ENCODE results near the gene POM121C. TPM values are rescaled to one million over a fixed set of nuclear protein-coding genes. Genes with fewer than 3 reads are reported as not detected.
"Not testable (repeated sequence)": the region's sequence is repeated elsewhere in the genome, so short reads cannot be mapped to it uniquely, and the experiment has no call there.

Gene POM121C
- 10 to 100 TPM; 19.7 to 33.8 (median 25.7) TPM for total RNA-seq

DNA sequence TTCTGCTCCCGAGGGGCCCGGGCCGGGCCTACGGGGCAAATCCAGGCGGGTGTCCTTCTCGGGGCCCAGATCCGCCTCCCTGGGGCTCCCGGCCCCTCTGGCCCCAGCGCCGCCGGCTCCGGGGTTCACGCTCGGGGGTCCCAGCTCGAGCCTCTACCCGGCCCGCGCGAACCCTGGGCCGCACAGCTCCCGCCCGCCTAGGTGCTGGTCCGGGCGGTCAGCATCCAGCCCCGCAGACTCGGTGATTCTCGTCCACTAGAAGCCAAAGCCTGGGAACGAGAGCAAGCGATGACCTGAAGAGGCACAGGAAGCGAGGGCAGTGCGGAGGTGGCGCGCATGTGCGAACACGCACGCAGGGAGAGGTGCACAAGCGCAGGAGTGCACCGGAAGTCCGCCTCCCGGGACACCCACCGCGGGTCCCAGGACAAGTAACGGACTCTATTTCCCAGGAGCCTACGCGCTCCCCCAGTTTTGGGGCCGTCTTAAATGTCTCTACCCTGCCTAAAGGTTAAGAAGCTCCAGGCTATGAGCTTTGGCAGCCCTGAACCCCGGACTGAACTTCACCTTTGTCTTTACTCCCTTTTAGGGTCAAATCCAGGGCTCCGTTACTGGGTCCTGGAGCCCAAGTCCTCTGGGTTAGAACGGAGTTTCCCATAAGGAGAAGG is at the start of gene POM121C:
Gene POM121C, minus strand, starts transcription at position 321 of the 665 bp plus-strand sequence. CDS start 44,803 bp downstream, outside the sequence.
- peak within 1 kb of the TSS; percentile 83 for H3K4me3 ChIP-seq (ENCODE audit: low read depth, poor library complexity, severe bottlenecking)
- intact Hi-C loops (cut with DNase I; ENCODE audit: low total_unique reads), result not testable (repeated sequence)
- 0 to 1% methylated on average over 12 to 43 of the region's 49 CpGs for WGBS, 2 donors
- peak; percentile 89 to 98 for DNase-seq (ENCODE audit: low spot score in 2 of 2)

DNA sequence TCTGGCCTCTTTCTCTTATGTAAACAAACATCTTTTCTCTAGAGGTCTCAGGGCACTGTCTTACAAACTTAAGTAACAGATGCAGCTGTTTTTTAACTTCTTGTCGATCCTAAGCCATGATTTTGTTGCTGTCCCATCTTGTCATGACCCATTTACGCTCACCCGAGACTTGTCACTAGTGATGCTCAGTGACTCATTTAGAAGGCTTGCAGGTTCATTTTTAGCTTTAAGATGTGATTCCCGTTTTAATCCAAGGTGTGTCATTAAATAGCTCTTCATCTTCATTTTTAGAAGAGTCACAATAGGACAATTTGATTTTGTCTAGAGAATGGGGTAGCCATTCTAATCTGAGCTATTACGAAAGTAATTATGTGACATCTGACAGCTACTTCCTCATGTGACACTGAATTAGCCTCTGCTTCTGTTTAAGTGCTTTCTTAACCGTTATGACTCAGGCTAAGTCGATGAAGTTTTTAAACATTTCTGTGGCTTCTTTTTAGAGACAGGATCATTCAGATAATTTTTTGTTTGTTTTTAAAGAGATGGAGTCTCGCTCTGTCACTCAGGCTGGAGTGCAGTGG is 48.7 kb upstream of the POM121C start:
- intact Hi-C loops (cut with DNase I; ENCODE audit: low total_unique reads), result no loop called here
- no peak overlapping the region for H3K4me3 ChIP-seq (ENCODE audit: low read depth, poor library complexity, severe bottlenecking)
- TF ChIP-seq POLR2A (IDR thresholded peaks at IDR 0.05), result no peak
- TF ChIP-seq, protein P1, sequence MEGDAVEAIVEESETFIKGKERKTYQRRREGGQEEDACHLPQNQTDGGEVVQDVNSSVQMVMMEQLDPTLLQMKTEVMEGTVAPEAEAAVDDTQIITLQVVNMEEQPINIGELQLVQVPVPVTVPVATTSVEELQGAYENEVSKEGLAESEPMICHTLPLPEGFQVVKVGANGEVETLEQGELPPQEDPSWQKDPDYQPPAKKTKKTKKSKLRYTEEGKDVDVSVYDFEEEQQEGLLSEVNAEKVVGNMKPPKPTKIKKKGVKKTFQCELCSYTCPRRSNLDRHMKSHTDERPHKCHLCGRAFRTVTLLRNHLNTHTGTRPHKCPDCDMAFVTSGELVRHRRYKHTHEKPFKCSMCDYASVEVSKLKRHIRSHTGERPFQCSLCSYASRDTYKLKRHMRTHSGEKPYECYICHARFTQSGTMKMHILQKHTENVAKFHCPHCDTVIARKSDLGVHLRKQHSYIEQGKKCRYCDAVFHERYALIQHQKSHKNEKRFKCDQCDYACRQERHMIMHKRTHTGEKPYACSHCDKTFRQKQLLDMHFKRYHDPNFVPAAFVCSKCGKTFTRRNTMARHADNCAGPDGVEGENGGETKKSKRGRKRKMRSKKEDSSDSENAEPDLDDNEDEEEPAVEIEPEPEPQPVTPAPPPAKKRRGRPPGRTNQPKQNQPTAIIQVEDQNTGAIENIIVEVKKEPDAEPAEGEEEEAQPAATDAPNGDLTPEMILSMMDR (IDR thresholded peaks at IDR 0.05), result no peak
- peak in 1 of 2 donors; percentile 8 for DNase-seq (ENCODE audit: low spot score in 2 of 2)
- WGBS, 2 donors, result 71 to 74% methylated on average over 8 of the region's 8 CpGs

DNA sequence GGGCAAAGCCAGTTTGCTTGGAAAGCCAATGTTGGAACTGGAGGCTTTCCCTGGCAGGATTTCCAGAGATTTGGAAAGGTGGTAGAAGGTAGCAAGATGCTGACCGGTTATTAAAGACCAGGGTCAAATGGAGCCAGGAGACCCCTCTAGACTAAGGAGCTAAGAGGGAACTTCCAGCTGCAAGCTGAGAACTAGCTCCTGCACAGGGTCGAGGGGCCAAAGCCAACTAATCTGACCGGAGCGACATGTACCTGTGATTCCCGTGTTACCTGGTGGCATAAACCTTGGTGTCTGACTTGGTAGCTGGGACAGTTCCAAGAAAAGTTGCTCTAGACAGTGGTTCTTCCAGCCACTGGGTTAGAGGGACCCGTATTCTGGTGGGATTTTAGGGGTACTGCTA is 47.8 kb upstream of the POM121C start:
- no peak for TF ChIP-seq POLR2A (IDR thresholded peaks at IDR 0.05)
- TF ChIP-seq, protein P1 (IDR thresholded peaks at IDR 0.05), result no peak
- 88 to 90% methylated on average over 6 of the region's 6 CpGs for WGBS, 2 donors
- intact Hi-C loops (cut with DNase I; ENCODE audit: low total_unique reads), result no loop called here
- no peak overlapping the region for H3K4me3 ChIP-seq (ENCODE audit: low read depth, poor library complexity, severe bottlenecking)
- DNase-seq (ENCODE audit: low spot score in 2 of 2), result peak; percentile 2 to 54

DNA sequence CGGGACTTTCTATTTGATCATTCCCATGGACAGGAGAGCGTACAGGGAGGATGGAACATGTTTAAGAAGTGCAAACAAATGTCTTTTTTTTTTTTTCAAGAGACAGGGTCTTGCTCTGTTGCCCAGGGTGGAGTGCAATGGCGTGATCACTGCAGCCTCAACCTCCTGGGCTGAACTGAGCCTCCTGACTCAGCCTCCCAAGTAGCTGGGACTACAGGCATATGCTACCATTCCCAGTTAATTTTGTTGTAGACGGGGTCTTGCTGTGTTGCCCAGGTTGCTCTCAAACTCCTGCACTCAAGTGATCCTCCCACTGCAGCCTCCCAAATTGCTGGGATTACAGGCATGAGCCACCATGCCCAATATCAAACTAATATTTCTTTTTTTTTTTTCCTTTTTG is 46.5 kb upstream of the POM121C start:
- DNase-seq (ENCODE audit: low spot score in 2 of 2), result peak in 1 of 2 donors; percentile 6
- no peak for TF ChIP-seq POLR2A (IDR thresholded peaks at IDR 0.05)
- TF ChIP-seq, protein P1 (IDR thresholded peaks at IDR 0.05), result no peak
- intact Hi-C loops (cut with DNase I; ENCODE audit: low total_unique reads), result no loop called here
- no peak overlapping the region for H3K4me3 ChIP-seq (ENCODE audit: low read depth, poor library complexity, severe bottlenecking)
- WGBS, 2 donors, result 96 to 99% methylated on average over 4 of the region's 4 CpGs

GRCh38 chr7:75531359-75531821 is 45.3 kb upstream of the POM121C start:
- DNase-seq (ENCODE audit: low spot score in 2 of 2), result peak in 1 of 2 donors; percentile 61
- intact Hi-C loops (cut with DNase I; ENCODE audit: low total_unique reads), result no loop called here
- H3K4me3 ChIP-seq (ENCODE audit: low read depth, poor library complexity, severe bottlenecking), result no peak overlapping the region
- no peak for TF ChIP-seq POLR2A (IDR thresholded peaks at IDR 0.05)
- TF ChIP-seq, protein P1 (IDR thresholded peaks at IDR 0.05), result no peak
- WGBS, 2 donors, result 54 to 55% methylated on average over 6 of the region's 6 CpGs

DNA sequence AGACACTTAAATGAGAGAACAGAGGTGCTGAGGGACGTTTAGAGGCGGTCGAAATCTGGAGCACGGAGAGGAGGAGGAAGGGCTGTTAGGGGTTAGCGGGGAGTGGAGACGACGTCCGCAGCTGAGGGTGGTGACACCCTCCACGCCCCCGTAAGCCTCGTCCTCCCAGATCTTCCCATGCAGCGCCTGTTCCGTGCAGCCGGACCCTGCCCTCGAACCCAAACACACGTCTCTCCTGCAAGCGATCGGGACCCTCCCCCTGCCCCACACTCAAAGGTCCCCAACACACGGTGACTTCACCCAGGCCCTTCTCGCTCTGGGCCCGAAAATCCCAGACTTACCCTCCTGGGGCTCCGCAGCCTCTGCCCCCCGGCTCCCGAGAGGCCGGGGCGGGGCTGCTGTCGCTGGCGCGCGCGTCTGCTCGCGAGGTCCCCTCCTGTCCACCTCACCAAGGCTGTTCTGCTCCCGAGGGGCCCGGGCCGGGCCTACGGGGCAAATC is 41.2 kb upstream of the POM121C start:
- WGBS, 2 donors, result 0% methylated on average over 28 to 34 of the region's 37 CpGs
- DNase-seq (ENCODE audit: low spot score in 2 of 2), result peak in 1 of 2 donors; percentile 80
- intact Hi-C loops (cut with DNase I; ENCODE audit: low total_unique reads), result not testable (repeated sequence)
- H3K4me3 ChIP-seq (ENCODE audit: low read depth, poor library complexity, severe bottlenecking), result peak overlapping the region; percentile 76

DNA sequence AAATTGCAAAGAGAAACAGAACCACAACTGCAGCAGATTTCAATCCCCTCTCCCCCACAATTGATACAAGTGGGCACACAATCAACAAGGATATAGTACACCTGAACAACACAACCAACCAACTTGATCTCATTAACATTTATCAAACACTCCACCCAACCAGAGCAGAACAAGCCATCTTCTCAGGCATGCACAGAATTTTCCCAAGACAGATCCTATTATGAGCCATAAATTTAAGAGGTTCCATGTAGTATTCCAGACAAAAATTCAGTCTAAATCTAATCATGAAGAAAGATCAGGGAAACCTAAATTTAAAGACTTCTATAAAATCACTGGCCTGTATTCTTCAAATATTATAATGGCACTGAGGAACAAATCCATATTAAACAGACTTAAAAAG is 35.6 kb upstream of the POM121C start:
- H3K4me3 ChIP-seq (ENCODE audit: low read depth, poor library complexity, severe bottlenecking); DNase-seq (ENCODE audit: low spot score in 2 of 2); intact Hi-C loops (cut with DNase I; ENCODE audit: low total_unique reads): not testable (repeated sequence)

- DNase-seq (ENCODE audit: low spot score in 2 of 2); intact Hi-C loops (cut with DNase I; ENCODE audit: low total_unique reads); H3K4me3 ChIP-seq (ENCODE audit: low read depth, poor library complexity, severe bottlenecking): not testable (repeated sequence)
- 60 to 81% methylated on average over 2 of the region's 2 CpGs for WGBS, 2 donors
These were observed 32.7 kb upstream of the POM121C start for GRCh38 chr7:75518842-75519241.

DNA sequence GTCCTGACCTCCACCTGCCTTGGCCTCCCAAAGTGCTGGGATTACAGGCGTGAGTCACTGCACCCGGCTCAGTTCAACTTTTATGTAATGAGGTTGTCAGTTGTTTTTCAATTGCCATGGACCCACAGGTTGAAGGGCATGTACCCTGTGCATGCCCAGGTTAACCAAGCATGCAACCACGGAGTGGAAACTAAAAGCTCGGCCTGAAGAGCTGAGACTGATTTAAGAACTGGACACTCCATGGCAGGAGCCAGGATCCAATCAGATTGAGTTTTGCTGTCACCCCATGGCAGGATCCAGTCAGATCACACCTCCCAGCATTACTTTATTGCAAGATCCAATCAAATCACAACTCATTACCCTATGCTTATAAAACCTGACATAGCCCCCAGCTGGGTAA is 22.9 kb upstream of the POM121C start:
- DNase-seq (ENCODE audit: low spot score in 2 of 2); intact Hi-C loops (cut with DNase I; ENCODE audit: low total_unique reads); H3K4me3 ChIP-seq (ENCODE audit: low read depth, poor library complexity, severe bottlenecking): not testable (repeated sequence)
- WGBS, 2 donors, result 92 to 100% methylated on average over 2 of the region's 4 CpGs

GRCh38 chr7:75492020-75492419 is 5.9 kb upstream of the POM121C start, which contains the start of gene SPDYE5:
Gene SPDYE5, plus strand, starts transcription at chr7:75492320. Its CDS starts 1,728 bp downstream, at chr7:75494048.
- 81 to 89% methylated on average over 6 of the region's 6 CpGs for whole genome bisulfite sequencing, 2 donors
- intact Hi-C loops (cut with DNase I; ENCODE audit: low total_unique reads), result not testable (repeated sequence)

More at GRCh38 chr7:75492020-75492419, 5.9 kb upstream of the POM121C start, which contains the start of gene SPDYE5:
- not testable (repeated sequence) for DNase-seq (ENCODE audit: low spot score in 2 of 2); H3K4me3 ChIP-seq (ENCODE audit: low read depth, poor library complexity, severe bottlenecking)

All from lower leg skin (tissue), 4 donors.